NB4 (cell line): ENCODE data around the gene BCL2.

Experiments used
- DNase-seq: peaks from one replicate; pipeline ENCODE4 v3.0.0; 2010; ENCODE audit warnings: low read depth
- H3K4me3 ChIP-seq: one replicate; pipeline ENCODE4 v1.5.1; 2011; ENCODE audit warnings: mild to moderate bottlenecking, low read depth, low read length, moderate library complexity
- MAX ChIP-seq: IDR thresholded peaks from 2 replicates; pipeline ENCODE4 v1.6.1; 2011; ENCODE audit warnings: low read depth, low read length
- MYC ChIP-seq: IDR thresholded peaks from 2 replicates; pipeline ENCODE4 v1.6.1; 2011; ENCODE audit warnings: low read depth, low read length
- POLR2A ChIP-seq: IDR thresholded peaks from 2 replicates; pipeline ENCODE4 v1.6.1; 2011; ENCODE audit warnings: mild to moderate bottlenecking; ENCODE audit not compliant: insufficient read length; ENCODE audit errors: extremely low read depth
- TF ChIP-seq, protein P1 (sequence below): IDR thresholded peaks from one replicate; pipeline ENCODE4 v1.5.1; 2012; ENCODE audit warnings: low read depth, low read length

BCL2 gene

DNA sequence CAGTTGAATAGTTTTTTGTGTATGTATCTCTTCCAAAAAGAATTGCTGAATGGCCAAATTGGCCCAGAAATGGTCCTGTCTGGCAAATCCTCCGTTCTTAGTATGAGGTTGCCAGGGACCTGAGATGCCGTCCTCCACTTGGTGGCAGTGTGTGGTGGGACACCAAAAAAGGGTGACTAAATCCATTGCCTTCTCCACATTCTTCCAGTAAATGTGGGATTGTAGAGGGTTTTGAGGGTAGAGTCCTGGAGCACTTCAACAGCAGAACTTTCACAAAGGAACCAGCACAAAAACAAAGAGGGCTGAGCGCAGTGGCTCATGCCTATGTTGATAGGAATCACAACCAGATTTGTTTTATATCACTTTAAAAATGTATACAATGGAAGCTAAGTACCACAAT, 199.9 kb downstream of the BCL2 start:
- H3K4me3 ChIP-seq, result no peak overlapping the region
- TF ChIP-seq, protein P1, sequence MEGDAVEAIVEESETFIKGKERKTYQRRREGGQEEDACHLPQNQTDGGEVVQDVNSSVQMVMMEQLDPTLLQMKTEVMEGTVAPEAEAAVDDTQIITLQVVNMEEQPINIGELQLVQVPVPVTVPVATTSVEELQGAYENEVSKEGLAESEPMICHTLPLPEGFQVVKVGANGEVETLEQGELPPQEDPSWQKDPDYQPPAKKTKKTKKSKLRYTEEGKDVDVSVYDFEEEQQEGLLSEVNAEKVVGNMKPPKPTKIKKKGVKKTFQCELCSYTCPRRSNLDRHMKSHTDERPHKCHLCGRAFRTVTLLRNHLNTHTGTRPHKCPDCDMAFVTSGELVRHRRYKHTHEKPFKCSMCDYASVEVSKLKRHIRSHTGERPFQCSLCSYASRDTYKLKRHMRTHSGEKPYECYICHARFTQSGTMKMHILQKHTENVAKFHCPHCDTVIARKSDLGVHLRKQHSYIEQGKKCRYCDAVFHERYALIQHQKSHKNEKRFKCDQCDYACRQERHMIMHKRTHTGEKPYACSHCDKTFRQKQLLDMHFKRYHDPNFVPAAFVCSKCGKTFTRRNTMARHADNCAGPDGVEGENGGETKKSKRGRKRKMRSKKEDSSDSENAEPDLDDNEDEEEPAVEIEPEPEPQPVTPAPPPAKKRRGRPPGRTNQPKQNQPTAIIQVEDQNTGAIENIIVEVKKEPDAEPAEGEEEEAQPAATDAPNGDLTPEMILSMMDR, result peak; percentile 42
- TF ChIP-seq MAX, result no peak
- peak; percentile 67 for DNase-seq

- TF ChIP-seq MAX (0 out of 2 replicates have a peak, but pooled peaks have one; percentile 12), POLR2A (no peak)
- TF ChIP-seq, protein P1, result no peak
- H3K4me3 ChIP-seq, result no peak overlapping the region
- DNase-seq, result peak; percentile 61
Observed at GRCh38 chr18:63113899-63114565, 205.5 kb downstream of the BCL2 start.

DNA sequence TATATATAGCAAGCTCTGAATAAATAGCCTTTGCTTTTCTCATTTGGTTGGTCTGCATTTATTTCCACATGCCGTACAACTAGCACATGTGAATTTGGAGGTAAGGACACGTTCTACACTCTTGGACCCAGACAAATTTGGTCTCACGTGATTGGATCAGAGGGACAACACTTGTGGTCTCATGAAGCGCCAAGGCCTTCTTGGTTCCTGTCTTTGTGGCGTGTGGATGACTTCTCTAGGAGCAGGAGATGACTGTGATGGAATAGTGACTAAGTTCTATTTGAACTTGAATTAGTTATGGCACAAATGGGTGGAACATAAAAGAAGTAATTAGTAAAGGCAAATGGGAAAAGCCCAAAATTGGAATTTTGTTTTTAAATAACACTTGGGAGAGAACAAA, 206.9 kb downstream of the BCL2 start:
- TF ChIP-seq, protein P1, result no peak
- TF ChIP-seq POLR2A, result no peak
- no peak for TF ChIP-seq MYC
- no peak for TF ChIP-seq MAX
- DNase-seq, result peak; percentile 44
- H3K4me3 ChIP-seq, result no peak overlapping the region

- peak; percentile 86 for DNase-seq
- H3K4me3 ChIP-seq, result no peak overlapping the region
- TF ChIP-seq MAX (peak; percentile 55; the same call in 1 of the 2 replicates), MYC (peak; percentile 75), POLR2A (no peak)
Observed at GRCh38 chr18:63111671-63112402, 207.7 kb downstream of the BCL2 start.

DNA sequence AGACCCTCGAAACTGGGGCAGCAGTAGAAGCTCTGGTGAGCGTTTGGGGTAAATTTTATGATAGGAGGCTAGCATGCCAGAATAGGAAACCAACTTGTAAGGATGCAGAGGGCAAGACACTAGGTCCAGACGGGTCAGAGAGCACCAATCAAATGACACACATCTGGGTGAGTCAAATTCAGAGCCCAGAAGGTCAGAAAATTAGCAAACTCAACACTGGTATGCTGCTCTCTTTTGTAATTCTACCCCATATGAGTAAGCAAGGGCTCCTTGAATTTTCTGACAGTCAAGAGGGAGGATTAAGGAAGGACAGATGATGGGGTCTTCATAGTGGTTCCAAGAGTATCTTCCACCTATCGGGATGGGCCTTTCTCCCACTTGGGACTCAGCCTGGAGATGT, 209.8 kb downstream of the BCL2 start:
- TF ChIP-seq MYC, result no peak
- TF ChIP-seq MAX, result no peak
- TF ChIP-seq, protein P1, result no peak
- no peak for TF ChIP-seq POLR2A
- DNase-seq, result no peak
- H3K4me3 ChIP-seq, result no peak overlapping the region

DNA sequence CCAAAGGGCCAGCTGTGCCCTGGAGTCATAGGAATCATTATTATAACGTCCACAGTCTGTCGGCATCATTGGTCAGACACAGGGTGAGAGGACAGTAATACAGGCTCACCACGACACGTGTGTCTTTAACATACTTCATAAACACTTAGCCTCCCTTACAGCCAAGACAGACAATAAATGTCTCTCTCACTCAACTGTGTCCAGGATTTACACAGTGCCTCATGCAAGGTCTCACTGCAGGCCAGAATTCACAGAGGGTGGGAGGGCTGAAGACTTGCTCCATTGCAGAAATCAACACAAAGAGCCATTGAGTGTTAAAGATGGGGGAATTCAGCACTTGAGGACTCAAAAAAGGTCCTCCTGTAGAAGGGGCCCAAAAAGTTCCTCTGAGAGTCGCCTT, 210.5 kb downstream of the BCL2 start:
- H3K4me3 ChIP-seq, result no peak overlapping the region
- TF ChIP-seq MAX, result no peak
- TF ChIP-seq, protein P1, result no peak
- TF ChIP-seq MYC, result no peak
- no peak for TF ChIP-seq POLR2A
- DNase-seq, result no peak
